Tongue (tissue), 3 donors: ENCODE data around the gene SPRY2. TPM values are rescaled to one million over a fixed set of nuclear protein-coding genes. Genes with fewer than 3 reads are reported as not detected.

Experiments used
- DNase-seq: peaks from one replicate; pipeline ENCODE4 v3.0.0-alpha.2; 2015
- small RNA-seq: library from RNA; depleted of rRNA; stranded (forward); fragments of <200 nt; gene quantifications from one replicate; pipeline ENCODE3, GENCODE V24; 2014; ENCODE audit warnings: low replicate concordance
- total RNA-seq: library from RNA; depleted of rRNA; stranded (reverse); fragments of >200 nt; gene quantifications from one replicate; pipeline ENCODE4 v1.2.3, GENCODE V29; 2014

SPRY2 gene
- total RNA-seq, 1 donor from 2014 or later = 47.2 TPM

DNA sequence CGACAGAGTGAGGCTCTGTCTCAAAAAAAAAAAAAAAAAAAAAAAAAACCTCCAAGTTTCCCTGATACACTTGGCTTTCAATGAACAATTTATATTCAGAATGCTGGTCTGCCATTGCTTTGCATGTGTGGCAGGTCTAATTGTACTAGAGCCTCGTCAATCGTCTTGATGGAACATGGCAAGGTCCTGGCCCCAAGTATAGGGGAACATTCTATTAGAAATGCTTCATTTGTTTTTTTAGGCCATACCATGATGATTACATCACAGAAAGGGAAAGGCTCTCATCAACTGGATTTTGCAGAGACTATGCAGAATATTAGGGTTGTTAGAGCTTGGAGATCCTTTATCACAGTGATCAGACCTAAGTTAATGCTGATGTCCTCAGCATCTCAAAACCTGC, 28.0 kb downstream of the SPRY2 start:
- DNase-seq = no peak

DNA sequence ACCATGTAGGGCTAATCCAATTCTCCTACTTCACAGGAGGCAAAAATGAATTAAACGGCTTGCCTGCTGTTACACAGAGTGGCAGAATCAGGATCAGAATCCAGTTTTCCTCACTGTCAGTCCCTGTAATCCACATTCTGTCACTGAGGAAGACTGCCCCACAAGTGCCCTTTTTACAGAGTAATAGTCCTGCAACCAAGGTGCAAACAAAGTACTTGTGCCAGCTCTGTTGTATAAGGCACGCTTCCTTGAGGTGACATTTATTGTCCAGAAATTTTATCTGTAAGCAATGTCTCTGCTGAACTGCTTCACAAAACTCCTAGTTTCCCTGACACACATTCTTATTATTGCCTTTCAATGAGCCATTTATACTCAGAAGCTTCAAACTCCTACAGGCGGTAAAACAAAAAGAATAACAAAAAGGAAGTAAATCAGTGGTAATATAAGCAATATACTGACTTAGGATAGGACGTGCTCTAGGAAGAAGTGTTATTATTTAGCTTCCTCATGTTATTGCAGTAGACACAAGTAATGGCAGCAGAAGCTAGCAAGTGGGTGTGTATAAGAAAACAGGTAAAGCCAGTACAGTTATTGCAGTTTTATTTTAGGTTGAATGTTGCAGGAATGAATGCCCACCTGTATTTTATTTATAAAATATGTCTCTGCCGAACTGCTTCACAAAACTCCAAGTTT, 28.8 kb downstream of the SPRY2 start:
- no peak for DNase-seq

DNA sequence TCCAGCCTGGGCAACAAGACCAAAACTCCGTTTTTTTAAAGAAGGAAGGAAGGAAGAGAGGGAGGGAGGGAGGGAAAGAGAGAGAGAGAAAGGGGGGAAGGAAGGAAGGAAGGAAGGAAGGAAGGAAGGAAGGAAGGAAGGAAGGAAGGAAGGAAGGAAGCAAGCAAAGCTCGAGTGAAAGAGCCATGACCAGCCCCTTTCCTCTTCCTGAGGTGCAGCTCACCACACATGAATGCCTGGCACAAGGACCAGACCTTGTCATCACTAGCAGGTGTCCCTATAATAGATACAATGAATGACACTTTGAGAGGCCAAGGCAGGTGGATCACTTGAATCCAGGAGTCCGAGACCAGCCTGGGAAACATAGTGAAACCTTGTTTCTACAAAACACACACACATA, 31.0 kb downstream of the SPRY2 start:
- DNase-seq = no peak

DNA sequence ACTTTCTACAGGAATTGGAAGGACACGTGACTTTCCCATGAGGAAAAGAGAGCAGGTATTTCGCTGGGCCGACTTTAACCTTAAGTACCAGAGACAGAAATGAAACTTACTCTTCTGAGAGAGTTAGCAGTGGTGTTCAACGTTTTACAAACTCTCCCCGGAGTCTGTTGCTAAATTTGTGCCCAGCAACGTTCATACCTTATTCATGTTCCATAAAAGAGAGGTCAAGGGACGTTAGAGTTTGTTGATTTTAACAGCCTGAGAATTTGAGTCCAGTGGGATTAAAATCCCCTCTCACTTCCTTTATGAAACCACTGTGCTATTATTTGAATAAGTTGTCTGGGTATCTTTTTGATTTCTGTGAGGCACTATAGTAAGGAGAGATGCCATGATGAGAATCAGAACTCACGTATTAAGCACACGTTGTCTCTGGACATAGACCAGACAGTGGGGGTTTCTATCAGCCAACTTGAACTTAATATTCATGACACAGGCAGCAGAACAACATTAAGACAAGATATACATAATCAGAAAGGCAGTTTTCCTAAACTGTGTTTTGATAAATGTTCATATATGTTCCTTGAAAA, 33.4 kb downstream of the SPRY2 start:
- no peak for DNase-seq

DNA sequence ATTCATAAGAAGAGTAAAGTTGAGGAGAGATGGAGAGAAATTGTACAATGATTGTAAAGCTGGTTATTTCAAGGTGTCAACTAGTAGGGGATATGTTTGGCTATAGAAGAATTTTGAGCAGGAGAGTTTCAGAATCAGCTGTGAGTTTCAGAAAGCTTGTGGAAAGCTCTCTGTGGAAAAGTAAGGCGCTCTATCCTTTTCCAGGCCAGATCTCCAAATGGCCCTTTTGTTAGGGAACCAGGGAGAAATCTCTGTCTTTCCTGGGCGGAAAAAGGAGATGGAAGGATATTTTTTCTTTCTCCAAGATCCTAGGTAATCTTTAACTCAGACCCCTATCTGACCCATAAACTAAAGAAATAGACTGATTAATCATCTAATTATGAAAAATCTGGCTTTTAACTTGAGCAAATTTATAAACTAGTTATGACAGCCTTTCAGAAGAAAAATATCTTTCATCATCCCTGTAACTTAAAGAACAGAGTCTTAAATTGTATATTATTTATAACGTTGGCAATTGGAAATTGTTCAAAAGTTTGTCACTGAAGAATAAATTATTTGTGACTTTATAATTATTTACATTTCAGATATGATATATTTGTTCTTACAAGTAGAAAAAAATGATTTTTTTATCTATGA, 34.5 kb downstream of the SPRY2 start:
- DNase-seq = no peak

DNA sequence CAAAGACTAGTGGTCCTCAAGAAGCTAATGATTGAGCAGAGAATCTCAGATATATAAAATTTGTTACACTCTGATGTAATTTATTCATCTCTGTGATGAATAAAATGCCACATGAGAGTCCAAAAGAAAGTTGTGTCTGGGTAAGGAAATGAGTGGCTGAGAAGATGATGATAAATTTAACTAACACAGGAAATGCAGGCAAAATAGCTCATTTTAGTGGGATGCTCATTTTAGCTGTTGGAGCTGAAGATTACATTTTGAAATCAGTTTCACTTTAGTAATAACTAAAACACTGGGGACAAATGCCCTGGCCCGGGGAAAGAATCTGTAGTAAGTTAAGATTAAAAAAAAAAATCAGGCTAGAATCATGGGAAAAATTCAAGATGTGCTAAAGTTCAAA, 35.2 kb downstream of the SPRY2 start:
- DNase-seq = no peak

DNA sequence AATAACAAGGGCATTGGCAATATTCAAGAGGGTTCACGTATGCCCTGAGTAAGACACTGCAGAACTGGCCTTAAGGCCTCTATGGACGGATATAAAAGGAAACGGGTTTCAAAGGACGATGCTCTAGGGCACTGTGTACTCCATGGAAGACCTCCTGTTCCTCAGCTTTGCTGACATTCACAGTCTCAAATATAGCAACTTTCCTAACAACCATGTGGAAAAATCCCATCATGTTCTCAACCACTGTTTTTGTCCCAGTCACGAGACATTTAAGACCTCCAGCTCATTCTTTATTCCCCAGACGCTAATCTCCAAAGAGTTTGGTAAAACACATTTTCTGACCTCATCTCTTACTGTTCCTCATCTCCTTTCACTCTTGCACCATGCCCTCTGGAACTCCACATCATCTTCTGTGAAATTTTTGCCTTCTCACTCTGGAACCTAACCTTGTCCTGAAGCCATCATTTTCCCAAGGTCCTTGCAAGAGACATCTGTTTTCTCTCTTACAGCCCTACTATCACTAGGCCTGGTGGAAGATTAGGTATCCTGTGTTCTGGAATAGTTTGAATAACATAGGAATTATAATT, 37.6 kb downstream of the SPRY2 start:
- no peak for DNase-seq

DNA sequence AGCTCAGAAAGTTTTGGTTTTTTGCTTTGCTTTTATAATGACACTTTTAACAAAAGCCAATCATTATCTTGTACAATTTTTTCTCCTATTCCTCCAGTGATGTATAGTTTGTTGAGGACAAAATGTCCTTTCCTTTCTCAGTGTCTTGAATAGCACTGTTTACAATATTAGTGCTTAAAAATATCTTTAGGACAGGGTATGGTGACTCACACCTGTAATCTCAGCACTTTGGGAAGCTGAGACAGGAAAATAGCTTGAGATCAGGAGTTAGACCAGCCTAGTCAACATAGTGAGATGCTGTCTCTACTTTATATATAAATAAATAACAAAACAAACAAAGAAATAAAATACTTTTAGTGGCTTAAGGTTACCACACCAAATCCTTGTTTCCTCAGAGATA, 41.9 kb downstream of the SPRY2 start:
- DNase-seq = no peak

DNA sequence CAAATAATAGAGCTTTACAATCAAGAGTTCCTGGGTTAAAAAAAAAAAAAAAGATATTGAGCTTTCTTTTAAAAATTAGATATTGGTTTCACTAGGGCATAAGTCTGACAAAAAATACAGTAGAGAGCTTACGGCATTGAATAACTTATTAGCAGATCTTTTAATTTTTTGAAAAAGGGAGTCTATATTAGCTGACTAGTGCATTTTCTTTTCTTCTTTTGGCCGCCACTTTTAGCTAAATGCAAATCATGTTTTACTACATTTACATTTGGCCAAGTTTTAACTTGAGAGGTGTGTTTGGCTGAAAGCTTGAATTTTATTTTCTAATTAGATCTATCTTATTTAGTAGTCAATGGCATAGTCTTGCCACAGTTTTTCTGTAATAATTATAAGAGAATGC, 43.4 kb downstream of the SPRY2 start:
- no peak for DNase-seq

DNA sequence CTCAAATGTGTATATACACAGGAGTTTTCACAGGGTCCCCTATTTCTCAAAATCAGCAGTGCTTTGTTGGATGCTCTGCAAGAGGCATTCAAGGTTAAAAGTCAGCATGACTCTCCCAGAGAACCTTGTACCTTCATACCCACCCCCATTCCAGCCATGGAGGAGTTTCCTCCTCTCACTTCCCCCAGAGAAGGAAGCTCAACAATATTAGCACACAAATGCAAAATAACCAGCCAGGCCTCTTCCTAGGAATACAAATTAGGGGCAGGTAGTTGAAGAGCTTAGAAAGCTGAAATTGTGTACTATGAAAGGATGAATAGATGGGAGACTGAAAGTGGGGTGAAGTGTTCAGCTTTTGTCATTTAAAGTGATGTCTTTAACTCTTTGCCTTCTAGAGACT, 43.8 kb downstream of the SPRY2 start:
- no peak for DNase-seq

DNA sequence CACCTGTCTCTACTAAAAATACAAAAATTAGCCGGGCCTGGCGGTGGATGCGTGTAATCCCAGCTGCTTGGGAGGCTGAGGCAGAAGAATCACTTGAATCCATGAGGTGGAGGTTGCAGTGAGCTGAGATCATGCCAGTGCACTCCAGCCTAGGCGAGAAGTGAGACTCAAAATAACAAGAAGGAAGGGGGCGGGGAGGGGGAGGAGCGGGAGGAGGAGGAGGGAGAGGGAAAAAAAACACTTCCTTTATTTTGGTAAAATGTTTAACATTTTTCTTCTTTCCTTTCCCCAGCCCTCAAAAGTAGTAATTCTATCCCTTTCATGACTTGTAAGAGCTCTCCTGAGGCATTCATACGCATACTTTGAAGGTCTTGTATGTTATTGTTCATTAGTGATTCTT, 44.3 kb downstream of the SPRY2 start:
- no peak for DNase-seq

DNA sequence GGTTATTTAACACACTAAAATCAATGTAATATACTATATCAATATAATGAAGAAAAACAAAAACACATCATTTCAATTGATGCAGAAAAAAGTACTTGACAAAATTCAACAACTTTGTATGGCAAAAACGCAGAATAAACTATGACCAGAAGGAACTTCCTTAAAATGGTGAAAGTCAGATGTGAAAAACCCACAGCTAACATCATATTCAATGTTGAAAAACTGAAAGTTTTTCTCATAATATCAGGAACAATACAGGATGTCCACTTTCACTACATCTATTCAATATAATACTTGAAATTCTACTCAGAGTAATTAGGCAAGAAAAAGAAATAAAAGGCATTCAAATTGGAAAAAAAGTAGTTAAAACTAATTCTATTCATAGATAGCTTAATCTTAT, 50.3 kb downstream of the SPRY2 start:
- DNase-seq = no peak

Small RNA genes lying within 50 kb of the gene (small RNA-seq; reads per million reads assigned to genes)
- not detected for gene RNU6-61P
